GM21390 (cell line): Measurements from ENCODE around the gene SNRPA.

ENCODE experiments used
- ATAC-seq: cut with Tn5 transposase; IDR thresholded peaks from one replicate; pipeline ENCODE4 v1.9.1; 2021; ENCODE audit not compliant: unreplicated experiment

SNRPA gene

DNA sequence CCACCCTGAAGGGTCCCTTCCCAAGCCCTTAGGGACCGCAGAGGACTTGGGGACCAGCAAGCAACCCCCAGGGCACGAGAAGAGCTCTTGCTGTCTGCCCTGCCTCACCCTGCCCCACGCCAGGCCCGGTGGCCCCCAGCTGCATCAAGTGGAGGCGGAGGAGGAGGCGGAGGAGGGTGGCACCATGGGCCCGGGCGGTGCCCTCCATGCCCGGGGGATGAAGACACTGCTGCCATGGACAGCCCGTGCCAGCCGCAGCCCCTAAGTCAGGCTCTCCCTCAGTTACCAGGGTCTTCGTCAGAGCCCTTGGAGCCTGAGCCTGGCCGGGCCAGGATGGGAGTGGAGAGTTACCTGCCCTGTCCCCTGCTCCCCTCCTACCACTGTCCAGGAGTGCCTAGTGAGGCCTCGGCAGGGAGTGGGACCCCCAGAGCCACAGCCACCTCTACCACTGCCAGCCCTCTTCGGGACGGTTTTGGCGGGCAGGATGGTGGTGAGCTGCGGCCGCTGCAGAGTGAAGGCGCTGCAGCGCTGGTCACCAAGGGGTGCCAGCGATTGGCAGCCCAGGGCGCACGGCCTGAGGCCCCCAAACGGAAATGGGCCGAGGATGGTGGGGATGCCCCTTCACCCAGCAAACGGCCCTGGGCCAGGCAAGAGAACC, 49.5 kb downstream of the SNRPA start:
- ATAC-seq = no peak

DNA sequence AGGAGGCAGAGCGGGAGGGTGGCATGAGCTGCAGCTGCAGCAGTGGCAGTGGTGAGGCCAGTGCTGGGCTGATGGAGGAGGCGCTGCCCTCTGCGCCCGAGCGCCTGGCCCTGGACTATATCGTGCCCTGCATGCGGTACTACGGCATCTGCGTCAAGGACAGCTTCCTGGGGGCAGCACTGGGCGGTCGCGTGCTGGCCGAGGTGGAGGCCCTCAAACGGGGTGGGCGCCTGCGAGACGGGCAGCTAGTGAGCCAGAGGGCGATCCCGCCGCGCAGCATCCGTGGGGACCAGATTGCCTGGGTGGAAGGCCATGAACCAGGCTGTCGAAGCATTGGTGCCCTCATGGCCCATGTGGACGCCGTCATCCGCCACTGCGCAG, 50.0 kb downstream of the SNRPA start:
- no peak for ATAC-seq

DNA sequence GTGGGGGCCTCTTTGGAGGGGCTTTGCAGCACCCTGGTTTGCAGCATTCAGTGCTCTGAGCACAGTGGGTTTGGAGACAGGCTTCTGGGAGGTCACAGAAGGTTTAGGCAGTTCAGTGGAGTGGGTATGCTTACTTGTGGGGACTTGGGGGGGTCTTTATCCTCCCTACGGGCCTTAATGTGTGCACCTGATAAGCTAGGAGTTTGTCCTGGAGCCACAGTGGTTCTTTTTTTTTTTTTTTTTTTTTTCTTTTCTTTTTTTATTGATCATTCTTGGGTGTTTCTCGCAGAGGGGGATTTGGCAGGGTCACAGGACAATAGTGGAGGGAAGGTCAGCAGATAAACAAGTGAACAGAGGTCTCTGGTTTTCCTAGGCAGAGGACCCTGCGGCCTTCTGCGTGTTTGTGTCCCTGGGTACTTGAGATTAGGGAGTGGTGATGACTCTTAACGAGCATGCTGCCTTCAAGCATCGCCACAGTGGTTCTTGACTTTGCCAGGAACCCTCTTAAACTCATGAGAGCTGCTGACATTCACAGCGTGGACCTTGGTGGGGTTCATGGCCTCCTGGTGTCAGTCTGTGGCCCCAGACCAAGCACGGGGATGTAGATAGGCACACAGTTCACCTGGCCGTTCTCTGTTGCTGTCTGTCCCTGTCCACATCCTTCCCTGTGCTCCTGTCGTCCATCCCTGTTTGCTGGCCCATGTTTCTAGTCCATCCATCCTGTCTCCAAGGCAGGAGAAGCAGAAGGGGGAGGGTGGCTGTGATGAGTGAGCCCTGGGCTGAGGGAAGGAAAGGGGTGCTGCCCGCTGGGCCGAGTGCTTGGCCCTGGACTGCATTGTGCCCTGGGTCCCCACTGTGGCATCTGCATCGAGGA, 50.7 kb downstream of the SNRPA start:
- no peak for ATAC-seq

DNA sequence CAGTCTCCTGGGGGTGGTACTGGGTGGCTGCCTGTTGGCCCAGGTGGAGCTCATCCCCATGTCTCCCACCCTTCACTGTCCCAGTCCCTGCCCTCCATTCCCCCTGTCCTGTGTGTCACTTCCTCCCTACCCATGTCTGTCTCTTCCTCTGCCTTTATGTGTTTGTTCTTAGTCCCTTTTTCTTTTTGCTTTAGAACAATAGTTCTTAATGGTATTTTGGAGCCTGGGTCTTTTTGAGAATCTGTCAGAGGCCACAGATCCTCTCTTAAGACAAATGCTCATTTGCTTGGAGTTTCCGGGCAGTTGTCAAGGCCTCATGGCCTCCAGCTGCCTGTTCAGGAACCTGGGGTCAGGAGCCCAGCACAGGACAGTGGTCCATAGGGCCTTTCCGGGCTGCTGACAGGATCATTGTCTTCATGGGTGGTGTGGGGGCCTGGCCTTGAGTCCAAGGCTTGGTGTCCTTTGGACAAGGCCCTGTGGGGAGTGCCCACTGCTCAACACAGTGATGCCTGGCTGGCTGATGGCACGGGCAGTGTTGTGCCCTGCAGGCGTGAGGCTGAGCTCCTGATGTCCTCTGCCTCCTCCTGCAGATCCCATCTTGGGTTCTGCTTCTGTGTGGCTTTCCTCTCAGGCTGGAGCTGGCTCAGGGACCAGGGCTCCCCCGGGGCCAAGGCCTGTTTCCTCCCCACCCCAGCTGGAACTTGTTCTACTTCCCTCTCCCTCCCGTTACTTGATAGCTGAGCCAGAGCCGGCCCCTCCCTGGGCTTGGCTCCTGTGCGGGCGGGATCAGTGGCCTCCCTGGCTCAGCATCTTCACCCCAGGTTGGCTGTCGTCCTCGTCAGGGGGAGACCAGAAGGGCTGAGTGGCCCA, 51.5 kb downstream of the SNRPA start:
- ATAC-seq = no peak

DNA sequence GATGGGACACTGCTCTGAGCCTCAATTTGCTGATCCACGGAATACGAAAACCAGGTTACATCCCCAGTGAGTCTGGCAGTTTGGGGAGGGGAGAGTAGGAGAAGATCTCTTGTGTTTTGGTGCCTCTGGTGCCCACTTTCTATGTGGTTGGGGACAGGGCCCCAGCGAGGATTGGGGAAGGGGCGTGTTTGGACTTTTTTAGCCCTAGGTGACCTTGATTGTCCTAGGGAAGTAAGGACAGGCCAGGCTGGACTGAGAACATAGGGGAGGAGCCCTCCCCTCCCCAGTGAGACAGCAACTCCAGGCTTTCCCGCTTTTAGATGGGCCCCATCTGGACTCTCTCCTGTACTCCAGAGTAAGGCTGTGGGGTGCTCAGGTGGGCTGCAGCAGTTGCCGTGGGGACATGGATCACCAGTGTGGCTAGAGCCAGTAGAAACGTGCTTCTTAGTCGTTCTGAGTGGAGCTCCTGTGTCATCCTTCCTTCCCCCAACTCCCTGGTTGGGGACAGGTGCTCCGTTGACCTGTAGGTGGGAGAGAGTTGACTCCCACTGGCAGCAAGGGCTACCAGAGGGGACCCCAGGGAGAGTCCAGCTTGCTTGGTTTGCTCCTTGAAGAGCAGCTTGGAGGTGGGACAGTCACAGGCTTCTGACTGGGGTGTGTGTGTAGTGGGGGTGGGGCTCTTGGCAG, 52.3 kb downstream of the SNRPA start:
- no peak for ATAC-seq

DNA sequence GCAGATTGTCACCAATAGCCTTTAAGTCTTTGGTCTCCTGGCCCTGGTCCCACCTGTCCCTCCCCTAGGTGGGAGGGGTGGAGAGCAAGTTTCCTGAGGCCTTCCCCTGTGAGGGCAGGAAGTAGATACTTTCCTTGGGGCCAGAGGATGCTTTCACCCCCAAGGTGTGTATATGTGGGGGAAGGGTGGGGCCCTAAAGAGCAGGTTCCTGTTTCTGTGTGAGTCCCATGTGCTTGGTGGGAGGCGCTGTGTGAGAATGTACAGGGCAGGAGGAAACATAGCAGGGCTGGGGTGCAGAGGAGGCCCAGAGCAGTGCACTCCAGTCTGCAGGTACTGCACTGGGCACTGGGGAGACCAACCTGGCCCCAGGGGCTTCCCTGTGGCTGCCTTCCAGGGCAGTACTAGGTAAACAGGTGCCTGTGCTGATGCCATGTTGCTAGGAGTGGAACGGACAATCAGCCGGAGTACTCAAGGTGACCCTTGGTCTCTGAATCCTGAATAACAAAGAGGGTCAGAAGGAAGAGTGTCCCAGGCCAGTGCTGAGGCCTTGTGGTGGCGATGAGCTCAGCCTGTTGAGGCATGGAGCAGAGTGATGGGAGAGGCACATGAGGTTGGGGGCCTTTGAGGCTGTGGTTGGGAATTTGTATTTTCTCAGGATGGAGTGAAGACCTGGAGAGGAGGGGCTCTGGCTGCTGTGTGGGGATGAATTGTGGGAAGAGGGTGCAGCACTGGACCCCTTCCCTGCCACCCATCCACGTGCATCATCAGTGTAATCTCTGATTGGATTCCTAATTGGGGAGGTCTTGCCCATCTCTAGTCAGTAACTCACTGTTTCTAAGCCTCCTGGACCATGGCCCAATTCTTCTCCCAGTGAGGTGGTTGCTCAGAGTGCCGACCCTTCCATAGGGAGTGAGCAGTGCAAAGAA, 53.1 kb downstream of the SNRPA start:
- ATAC-seq = no peak

DNA sequence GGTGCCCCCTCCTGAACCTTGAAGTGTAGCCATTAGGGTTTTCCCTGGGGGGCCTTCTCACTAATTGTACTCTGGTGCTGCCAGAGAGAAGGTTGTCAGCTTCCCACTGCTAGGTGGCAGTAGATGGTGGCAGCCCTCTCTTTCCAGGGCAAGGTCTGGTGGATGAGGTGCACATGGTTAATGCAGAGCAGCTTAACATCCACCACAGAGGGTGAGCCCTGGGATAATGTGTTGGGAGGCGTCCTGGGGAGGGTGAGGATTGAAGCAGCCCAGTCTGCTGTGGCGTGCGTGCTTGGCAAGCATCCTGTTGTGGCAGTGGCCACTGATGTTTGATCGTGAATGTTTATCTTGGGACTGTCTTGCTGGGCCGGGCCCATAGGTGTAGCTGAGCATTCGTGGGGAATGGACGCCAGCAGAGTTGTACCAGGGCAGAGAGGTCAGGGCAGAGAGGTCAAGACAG, 53.8 kb downstream of the SNRPA start:
- ATAC-seq = no peak

DNA sequence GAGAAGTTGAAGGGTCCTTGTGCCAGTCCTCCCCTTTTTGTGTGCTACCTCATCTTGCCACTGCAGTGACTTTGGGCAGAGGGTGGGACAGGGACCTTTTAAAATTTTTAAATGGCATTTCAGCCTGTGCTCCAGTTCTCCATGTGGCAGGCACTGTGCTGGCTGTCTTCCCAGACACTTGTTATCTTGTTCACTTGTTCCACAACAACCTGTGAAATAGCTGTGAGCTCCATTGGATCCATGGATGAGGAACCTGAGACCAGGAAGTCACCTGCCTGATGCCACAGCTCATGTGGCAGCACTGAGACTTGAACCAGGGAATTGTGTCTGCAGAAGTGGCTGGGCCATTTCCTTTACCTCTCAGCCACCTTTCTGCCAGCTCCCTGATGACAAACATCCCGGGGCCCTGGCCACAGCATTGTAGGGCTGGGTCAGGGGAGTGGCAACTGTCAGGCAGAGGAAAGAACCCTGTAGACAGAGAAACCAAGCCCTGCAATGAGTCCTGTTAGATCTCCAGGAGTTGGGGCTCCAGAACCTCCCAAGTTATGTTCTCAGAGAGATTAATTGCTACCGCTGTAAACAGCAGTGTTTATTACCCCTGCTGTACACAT, 54.4 kb downstream of the SNRPA start:
- ATAC-seq = no peak

DNA sequence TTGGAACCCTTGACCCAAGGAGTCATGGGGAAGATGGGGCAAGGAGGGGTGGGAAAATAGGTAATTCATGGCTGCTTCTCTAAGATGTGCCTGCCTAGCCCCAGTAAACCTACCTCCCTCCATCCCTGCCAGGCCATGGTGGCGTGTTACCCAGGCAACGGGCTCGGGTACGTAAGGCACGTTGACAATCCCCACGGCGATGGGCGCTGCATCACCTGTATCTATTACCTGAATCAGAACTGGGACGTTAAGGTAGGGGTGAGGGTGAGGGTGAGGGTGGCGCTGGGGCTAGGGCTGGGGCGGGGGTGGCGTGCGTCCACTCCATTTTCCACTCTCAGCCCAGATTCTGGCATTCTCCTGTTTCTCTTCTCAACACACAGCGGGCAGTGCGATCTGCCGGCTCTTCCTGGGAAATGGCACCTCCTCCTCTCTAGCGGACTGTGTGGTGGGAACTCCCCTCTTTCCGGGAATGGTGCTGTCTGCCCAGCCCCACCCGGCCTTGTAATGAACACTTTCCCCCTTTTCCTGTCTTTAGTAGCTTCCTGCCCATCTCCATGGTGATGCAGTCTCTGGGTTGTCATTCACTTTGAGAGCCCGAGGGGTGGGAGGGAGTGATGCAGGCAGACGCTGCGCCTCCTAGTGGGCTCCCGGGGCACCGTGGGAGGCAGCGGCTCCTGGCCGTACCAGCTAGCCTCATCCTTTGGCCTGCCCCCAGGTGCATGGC, 55.6 kb downstream of the SNRPA start:
- ATAC-seq = no peak

DNA sequence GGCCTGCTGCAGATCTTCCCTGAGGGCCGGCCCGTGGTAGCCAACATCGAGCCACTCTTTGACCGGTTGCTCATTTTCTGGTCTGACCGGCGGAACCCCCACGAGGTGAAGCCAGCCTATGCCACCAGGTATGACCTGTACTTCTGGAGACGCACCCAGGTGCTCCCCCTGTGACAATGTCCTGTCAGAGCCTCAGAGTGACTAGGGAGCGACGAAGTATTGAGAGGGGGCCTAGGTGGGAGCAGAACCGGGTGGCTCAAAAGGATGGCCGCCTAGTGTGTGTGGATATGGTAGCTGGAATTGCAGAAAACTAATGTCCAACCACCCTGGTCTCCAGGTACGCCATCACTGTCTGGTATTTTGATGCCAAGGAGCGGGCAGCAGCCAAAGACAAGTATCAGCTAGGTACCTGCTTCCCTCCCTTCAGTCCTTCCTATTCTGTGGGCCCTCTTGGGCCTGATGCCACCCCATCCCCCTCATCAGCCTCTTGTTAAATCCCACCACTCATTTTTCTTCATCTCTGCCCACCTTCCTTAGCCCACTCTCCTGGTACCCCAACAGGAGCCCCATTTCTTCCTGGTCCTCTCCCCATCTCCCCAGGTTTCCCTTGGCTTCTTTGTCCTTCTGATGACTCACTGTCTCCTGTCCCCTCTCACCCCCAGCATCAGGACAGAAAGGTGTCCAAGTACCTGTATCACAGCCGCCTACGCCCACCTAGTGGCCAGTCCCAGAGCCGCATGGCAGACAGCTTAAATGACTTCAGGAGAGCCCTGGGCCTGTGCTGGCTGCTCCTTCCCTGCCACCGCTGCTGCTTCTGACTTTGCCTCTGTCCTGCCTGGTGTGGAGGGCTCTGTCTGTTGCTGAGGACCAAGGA, 56.4 kb downstream of the SNRPA start:
- no peak for ATAC-seq

DNA sequence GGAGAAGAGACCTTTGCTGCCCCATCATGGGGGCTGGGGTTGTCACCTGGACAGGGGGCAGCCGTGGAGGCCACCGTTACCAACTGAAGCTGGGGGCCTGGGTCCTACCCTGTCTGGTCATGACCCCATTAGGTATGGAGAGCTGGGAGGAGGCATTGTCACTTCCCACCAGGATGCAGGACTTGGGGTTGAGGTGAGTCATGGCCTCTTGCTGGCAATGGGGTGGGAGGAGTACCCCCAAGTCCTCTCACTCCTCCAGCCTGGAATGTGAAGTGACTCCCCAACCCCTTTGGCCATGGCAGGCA, 57.0 kb downstream of the SNRPA start:
- ATAC-seq = no peak

DNA sequence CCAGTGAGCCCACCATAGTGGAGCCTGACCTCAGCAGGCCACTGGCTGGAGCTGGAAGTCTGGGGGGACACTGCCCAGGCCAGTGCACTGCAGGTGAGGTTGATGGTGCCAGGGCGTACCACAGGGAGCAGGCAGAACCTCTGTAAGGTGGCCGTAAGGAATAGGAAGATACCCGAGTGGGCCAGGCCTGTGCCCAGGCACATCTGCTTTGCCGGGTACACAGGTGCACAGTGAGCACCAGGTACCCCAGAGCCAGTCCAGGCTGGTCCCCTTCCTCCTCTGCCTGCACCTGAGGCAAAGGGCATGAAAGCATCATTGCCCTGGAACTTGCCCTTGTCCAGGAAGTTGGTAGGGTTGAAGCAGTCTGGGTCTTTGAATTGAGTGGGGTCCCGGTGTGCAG, 57.5 kb downstream of the SNRPA start:
- no peak for ATAC-seq

DNA sequence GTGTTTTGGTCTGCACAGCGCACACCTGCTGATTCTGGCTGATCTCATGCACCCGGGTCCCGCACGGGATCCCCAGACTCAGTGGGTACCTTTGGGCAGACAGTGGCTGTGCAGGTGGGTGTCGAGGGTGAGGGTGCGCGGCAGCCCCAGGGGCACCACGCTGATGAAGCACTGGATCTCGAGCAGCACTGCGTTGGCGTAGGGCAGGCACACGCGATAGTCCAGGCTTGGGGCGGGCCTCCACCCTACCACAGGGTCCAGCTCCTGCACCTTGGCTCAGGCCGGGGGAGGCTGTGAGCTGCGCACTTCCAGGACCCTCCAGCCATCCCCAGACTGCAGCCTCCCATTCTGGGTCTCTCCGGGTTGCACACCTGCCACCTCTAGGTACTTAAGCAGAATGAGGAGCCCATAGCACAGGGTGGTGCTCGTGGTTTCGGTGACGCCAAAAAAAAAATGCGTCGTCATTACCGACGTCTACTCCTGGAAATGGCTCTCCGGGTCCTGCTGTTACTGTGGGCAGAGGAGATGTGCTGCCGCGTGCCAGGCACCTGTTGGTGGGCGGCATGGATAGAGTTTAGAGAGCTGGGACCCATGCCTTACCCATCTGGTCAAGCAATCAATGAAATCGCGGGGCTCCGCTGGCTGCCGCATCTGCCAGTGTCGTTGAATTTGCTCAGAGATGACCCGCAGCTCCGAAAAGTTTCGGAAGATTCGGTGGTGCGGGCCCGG, 58.5 kb downstream of the SNRPA start:
- ATAC-seq = no peak

DNA sequence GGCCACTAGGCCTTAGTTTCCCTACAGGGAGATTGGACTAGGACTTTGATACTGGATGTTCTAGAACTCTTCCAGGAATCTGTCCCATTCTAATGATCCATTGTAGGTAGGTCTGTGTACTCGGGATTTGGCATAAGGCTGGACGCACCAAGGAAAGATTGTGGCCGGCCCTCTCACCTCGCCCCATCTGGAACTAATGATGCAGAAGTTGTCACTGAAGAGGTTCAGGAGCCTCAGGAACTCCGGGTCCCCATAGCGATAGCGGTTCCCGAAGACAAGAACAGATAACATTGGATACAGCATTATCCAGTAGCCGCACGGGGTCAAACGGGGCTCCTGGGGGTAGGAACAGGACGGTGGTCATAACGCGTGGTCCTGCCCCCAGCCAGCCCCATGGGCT, 59.2 kb downstream of the SNRPA start:
- no peak for ATAC-seq

DNA sequence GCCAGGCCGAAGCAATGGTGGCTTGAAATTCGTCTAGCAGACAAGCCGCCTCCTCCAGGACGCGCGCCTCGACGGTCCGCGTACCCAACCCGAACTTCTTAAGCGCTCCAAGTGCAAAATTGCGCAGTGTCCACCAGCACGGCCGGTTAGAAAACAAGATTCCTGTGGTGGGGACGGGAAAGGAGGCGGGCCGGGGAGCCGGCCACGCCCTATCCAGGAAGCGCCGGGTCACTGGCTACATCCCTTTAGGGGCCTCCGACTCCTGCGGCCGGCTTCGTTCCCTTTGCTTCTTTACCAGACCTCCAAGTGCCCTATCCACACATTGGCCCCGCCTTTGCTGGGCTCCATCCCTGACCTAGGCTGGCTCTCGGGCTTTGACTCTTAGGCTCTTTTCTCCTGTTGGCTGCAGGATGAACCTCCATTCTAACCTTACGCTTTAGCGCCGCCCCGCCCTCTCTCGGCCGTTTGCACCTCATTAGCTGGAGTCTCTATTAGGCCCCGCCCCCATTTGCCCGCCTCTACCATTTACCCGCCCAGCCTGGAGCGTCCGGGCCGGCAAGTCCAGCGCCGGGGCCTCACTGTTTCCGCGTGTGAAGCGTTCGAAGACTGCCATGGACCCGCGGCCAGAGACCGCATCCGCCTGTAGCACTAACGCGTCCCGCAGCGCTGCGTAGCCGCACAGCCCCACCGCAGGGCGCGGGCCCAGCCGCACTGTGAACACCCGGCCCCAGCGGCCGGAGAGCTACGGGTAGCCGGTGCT, 59.8 kb downstream of the SNRPA start:
- ATAC-seq = peak; percentile 54

DNA sequence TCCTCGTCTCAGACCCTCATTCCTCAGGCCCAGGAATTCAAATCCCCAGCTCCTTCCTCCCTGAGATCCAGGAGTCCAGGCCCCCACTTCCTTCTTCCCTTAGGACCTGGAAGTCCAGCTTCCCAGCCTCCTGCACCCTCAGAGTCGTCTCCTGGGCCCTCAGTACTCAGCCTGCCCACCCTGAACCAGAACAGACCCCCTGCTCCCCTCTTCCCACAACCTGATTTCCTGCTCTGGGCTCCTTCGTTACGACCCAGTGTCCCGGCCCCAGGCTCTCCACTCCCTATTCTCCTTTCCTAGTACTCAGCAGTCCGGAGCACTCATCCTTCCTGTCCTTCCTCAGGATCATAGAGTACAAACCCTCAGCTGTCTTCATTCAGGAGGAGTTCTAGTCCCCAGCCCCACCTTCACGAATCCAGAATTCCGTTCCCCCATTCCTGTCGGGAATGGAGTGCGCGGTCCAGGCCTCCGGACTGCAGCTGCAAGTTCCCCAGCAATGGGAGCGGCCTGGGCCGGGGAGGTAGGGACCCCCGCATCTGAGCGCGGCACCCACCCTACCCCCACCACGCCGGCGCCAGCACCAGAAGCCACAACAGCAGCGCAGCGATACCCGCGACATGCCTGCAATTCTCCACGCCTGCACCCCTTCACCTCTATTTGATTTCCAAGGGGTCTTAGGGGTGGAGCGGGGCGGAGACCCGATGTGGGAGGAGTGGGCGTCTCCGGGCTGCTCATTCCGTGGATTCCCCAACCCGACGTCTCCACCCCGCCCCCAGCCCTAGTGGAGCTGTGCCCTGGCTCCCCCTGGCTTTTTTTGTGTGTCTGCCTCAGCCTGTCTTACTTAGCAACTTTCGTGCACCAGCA, 60.7 kb downstream of the SNRPA start:
- no peak for ATAC-seq
